Measurements from ENCODE around the gene FOXP1.

FOXP1 gene

GRCh38 chr3:70905491-70905890, 678.0 kb downstream of the FOXP1 start:
- DNase-seq (ENCODE audit: low read depth), result no peak

Measured in activated T-cell treated with anti-CD3 and anti-CD28 coated beads for 48 hours (primary cell).